HepG2 (cell line): ENCODE measurements around the gene SUN5. TPM values are rescaled to one million over a fixed set of nuclear protein-coding genes. Genes with fewer than 3 reads are reported as not detected.
A peak's percentile ranks its signal among the peaks of the same experiment; 100 is the strongest.

Experiments used
- ATAC-seq: fragments of 200-7000 bp; cut with Tn5 transposase; 3 replicates; pipeline ENCODE4 v1.9.1; 2020; ENCODE audit warnings: mild to moderate bottlenecking, moderate library complexity
- BruUV-seq: library from RNA; stranded (reverse); fragments of 400-500 nt; replicated peaks from 2 replicates; lab custom pipeline; 2021; lab: Mats Ljungman, UMichigan
- CTCF ChIA-PET: fragments of 300-600 bp; formaldehyde crosslinking; extraction: SDS; loops from one replicate; lab custom pipeline; 2021; ENCODE audit warnings: low total read pairs, inconsistent platforms, low intra/inter-chr PET ratio; lab: Yijun Ruan, JAX
- POLR2A ChIA-PET: fragments of 350-600 bp; sonication (Branson Sonifier 250); formaldehyde crosslinking; loops from one replicate; lab custom pipeline; 2020; ENCODE audit warnings: antibody characterized with exemption, inconsistent platforms; lab: Yijun Ruan, JAX
- DNase-seq: peaks from one replicate; pipeline ENCODE4 v3.0.0-alpha.2; 2015; ENCODE audit warnings: low spot score
- FAIRE-seq: peaks from 3 replicates; lab custom pipeline; 2011; peaks lifted over from hg19 to GRCh38; lab: Jason Lieb, UNC
- H2AFZ ChIP-seq: one replicate; pipeline ENCODE4 v1.6.1; 2011; ENCODE audit warnings: low read length, inconsistent platforms
- H3K27ac ChIP-seq: fragments of 300-600 bp; 3 replicates; pipeline ENCODE4 v1.8.0; 2011; ENCODE audit warnings: mixed run types, mild to moderate bottlenecking, mixed read lengths, low read length, inconsistent platforms; ENCODE audit not compliant: insufficient read depth; ENCODE audit errors: extremely low read length
- H3K27me3 ChIP-seq, 2 experiments: fragments of 200-600 bp in 1 of 2; 2 replicates in 1 of 2; 3 replicates in 1 of 2; pipeline versions ENCODE4 v1.6.0 to v1.8.0; 2011; ENCODE audit warnings: low read length in 2 of 2, mild to moderate bottlenecking in 2 of 2, moderate library complexity in 2 of 2, inconsistent platforms in 1 of 2; ENCODE audit not compliant: insufficient read depth in 2 of 2, control insufficient read depth in 1 of 2
- H3K36me3 ChIP-seq, 2 experiments: fragments of 200-600 bp in 1 of 2; replicated peaks in 1 of 2; 2 replicates in 1 of 2; 3 replicates in 1 of 2; pipeline versions ENCODE4 v1.5.1 to v1.8.0; 2011; ENCODE audit warnings: low read length in 2 of 2, inconsistent platforms in 1 of 2; ENCODE audit not compliant: insufficient read depth in 2 of 2, control insufficient read depth in 1 of 2
- H3K4me1 ChIP-seq: 2 replicates; pipeline ENCODE4 v1.5.1; 2012; ENCODE audit warnings: low read length, inconsistent platforms; ENCODE audit not compliant: insufficient read depth
- H3K4me2 ChIP-seq: 2 replicates; pipeline ENCODE4 v1.6.0; 2011; ENCODE audit warnings: low read depth, low read length, inconsistent platforms
- H3K4me3 ChIP-seq, 3 experiments: fragments of 200-600 bp in 1 of 3; sonication (generic), shearing (Covaris generic) in 1 of 3; replicated peaks in 1 of 3; 2 replicates each; pipeline ENCODE4 v1.5.1; 2011 to 2016; ENCODE audit warnings: low read length in 3 of 3, inconsistent platforms in 2 of 3, low read depth in 2 of 3, mild to moderate bottlenecking in 2 of 3, control low read depth in 1 of 3, mixed read lengths in 1 of 3; ENCODE audit not compliant: insufficient read depth in 1 of 3
- H3K79me2 ChIP-seq: one replicate; pipeline ENCODE4 v1.6.1; 2011; ENCODE audit warnings: low read length, inconsistent platforms; ENCODE audit not compliant: insufficient read depth
- H3K9ac ChIP-seq: 2 replicates; pipeline ENCODE4 v1.6.0; 2011; ENCODE audit warnings: mild to moderate bottlenecking, low read depth, low read length, inconsistent platforms; ENCODE audit not compliant: insufficient read depth
- H3K9me3 ChIP-seq: 2 replicates; pipeline ENCODE4 v1.5.1; 2012; ENCODE audit warnings: mild to moderate bottlenecking, low read length
- H4K20me1 ChIP-seq: 2 replicates; pipeline ENCODE4 v1.6.0; 2011; ENCODE audit warnings: inconsistent platforms, mild to moderate bottlenecking, low read length, moderate library complexity; ENCODE audit not compliant: insufficient read depth
- BHLHE40 ChIP-seq: IDR thresholded peaks from 2 replicates; pipeline ENCODE4 v1.6.1; 2011; ENCODE audit warnings: low read length, improper control_type of control experiment
- ELK4 ChIP-seq: sonication (generic); formaldehyde crosslinking; IDR thresholded peaks from 2 replicates; pipeline ENCODE4 v1.9.0; 2021; ENCODE audit warnings: missing genetic modification reagents, borderline replicate concordance
- EP300 ChIP-seq, 3 experiments: sonication (generic) in 1 of 3; formaldehyde crosslinking in 1 of 3; IDR thresholded peaks; 2 replicates each; pipeline versions ENCODE4 v1.5.1 to v1.6.1; 2011 to 2020; ENCODE audit warnings: low read depth in 2 of 3, low read length in 2 of 3, borderline replicate concordance in 1 of 3, improper control_type of control experiment in 1 of 3, mild to moderate bottlenecking in 1 of 3, missing genetic modification reagents in 1 of 3, moderate library complexity in 1 of 3
- ESRRA ChIP-seq: sonication (generic); formaldehyde crosslinking; IDR thresholded peaks from 2 replicates; pipeline ENCODE4 v1.5.1; 2020; ENCODE audit warnings: mild to moderate bottlenecking, low read depth, missing genetic modification reagents
- EZH2 ChIP-seq: conservative IDR thresholded peaks from 2 replicates; pipeline ENCODE4 v1.6.1; 2012; ENCODE audit warnings: mild to moderate bottlenecking, low read depth, low read length, moderate library complexity
- FOXA3 ChIP-seq: IDR thresholded peaks from 2 replicates; pipeline ENCODE4 v1.6.1; 2016; ENCODE audit warnings: missing genetic modification reagents, missing compliant biosample characterization
- HCFC1 ChIP-seq: fragments of 150-350 bp; IDR thresholded peaks from 2 replicates; pipeline ENCODE4 v1.6.1; 2014; ENCODE audit warnings: low read depth, low read length
- HIC2 ChIP-seq: sonication (generic); formaldehyde crosslinking; IDR thresholded peaks from 2 replicates; pipeline ENCODE4 v1.9.0; 2022; ENCODE audit warnings: low read depth, missing genetic modification reagents
- KLF15 ChIP-seq: sonication (generic); formaldehyde crosslinking; IDR thresholded peaks from 2 replicates; pipeline ENCODE4 v1.8.1; 2023; ENCODE audit warnings: borderline replicate concordance, mild to moderate bottlenecking, inconsistent platforms, missing genetic modification reagents, mixed read lengths
- NONO ChIP-seq, 2 experiments: fragments of 450-650 bp in 1 of 2; sonication (generic) in 1 of 2; formaldehyde crosslinking in 1 of 2; IDR thresholded peaks in 1 of 2; conservative IDR thresholded peaks in 1 of 2; 2 replicates each; pipeline versions ENCODE4 v1.6.1 to v1.8.0; 2017 to 2022; ENCODE audit warnings: mild to moderate bottlenecking in 1 of 2, missing genetic modification reagents in 1 of 2, moderate library complexity in 1 of 2
- PHB2 ChIP-seq: fragments of 450-650 bp; IDR thresholded peaks from 2 replicates; pipeline ENCODE4 v1.6.1; 2018; ENCODE audit not compliant: partially characterized antibody
- POLR2A ChIP-seq, 2 experiments: IDR thresholded peaks; 2 replicates each; pipeline ENCODE4 v1.6.1; 2011; ENCODE audit warnings: low read depth in 2 of 2, low read length in 2 of 2, mild to moderate bottlenecking in 1 of 2, moderate library complexity in 1 of 2; ENCODE audit not compliant: insufficient read depth in 1 of 2
- POLR2AphosphoS5 ChIP-seq: IDR thresholded peaks from 2 replicates; pipeline ENCODE4 v1.6.1; 2012; ENCODE audit warnings: low read depth, low read length
- SNRNP70 ChIP-seq: fragments of 200-400 bp; formaldehyde crosslinking; IDR thresholded peaks from 2 replicates; pipeline ENCODE4 v1.6.1; 2017; ENCODE audit warnings: mild to moderate bottlenecking, low read depth, low read length, moderate library complexity
- SRF ChIP-seq: IDR thresholded peaks from 2 replicates; pipeline ENCODE4 v1.6.1; 2011; ENCODE audit warnings: mild to moderate bottlenecking, low read depth, low read length, moderate library complexity
- SRY ChIP-seq: sonication (generic); formaldehyde crosslinking; IDR thresholded peaks from 2 replicates; pipeline ENCODE4 v1.8.0; 2022; ENCODE audit warnings: mild to moderate bottlenecking, missing genetic modification reagents
- ZFX ChIP-seq: sonication (generic); formaldehyde crosslinking; IDR thresholded peaks from 2 replicates; pipeline ENCODE4 v1.4.0; 2020; ENCODE audit warnings: mild to moderate bottlenecking, low read depth, missing genetic modification reagents, moderate library complexity
- ZNF430 ChIP-seq: sonication (generic); formaldehyde crosslinking; IDR thresholded peaks from 2 replicates; pipeline ENCODE4 v1.9.0; 2021; ENCODE audit warnings: mild to moderate bottlenecking, missing genetic modification reagents
- ZNF562 ChIP-seq: sonication (generic); formaldehyde crosslinking; IDR thresholded peaks from 2 replicates; pipeline ENCODE4 v1.8.0; 2022; ENCODE audit warnings: missing genetic modification reagents, borderline replicate concordance
- ZNF569 ChIP-seq: sonication (generic); formaldehyde crosslinking; IDR thresholded peaks from 2 replicates; pipeline ENCODE4 v1.5.0; 2020; ENCODE audit warnings: mild to moderate bottlenecking, missing genetic modification reagents, moderate library complexity, borderline replicate concordance
- WGBS: methylation state at CpG from one replicate; pipeline ENCODE4 v1.1.6; 2017; ENCODE audit warnings: low lambda C conversion rate; 5-methylcytosine and 5-hydroxymethylcytosine counted together
- in situ Hi-C: cut with HindIII; loops from 2 replicates; pipeline ENCODE4 v1.10.0; 2017; ENCODE audit warnings: low pct_unique_long_range_greater_than_20kb; ENCODE audit not compliant: extremely low pct_ligation_motif_present
- intact Hi-C: fragments of 100-400 bp; cut with micrococcal nuclease; formaldehyde crosslinking; loops from one replicate; pipeline ENCODE4 v1.10.0; 2022; ENCODE audit not compliant: unreplicated experiment
- polyA plus RNA-seq, 8 experiments: library from polyadenylated mRNA; depleted of rRNA in 3 of 8; stranded (reverse) in 7 of 8; unstranded in 1 of 8; fragments of >200 nt; fragmentation: Illumina TruSeq in 4 of 8; extraction: Trizol in 4 of 8; gene quantifications; 2 replicates each; pipeline versions ENCODE4 v1.2.1 to v1.2.3, GENCODE V29; 2011 to 2016; ENCODE audit warnings: low read depth in 4 of 8, missing spikeins in 1 of 8, mixed read lengths in 1 of 8; ENCODE audit not compliant: insufficient read depth in 1 of 8
- total RNA-seq, 5 experiments: library from RNA; depleted of rRNA; stranded (reverse); fragments of >200 nt; fragmentation: Illumina TruSeq; extraction: Trizol; gene quantifications; 2 replicates each; pipeline ENCODE4 v1.2.3, GENCODE V29; 2016; ENCODE audit warnings: low read depth in 1 of 5

The SUN5 gene
- total and polyA plus RNA-seq, 2 of the 13 experiments (the other 11 are each of a cell fraction or from before 2014, with no cell fraction given) = not detected

- TF ChIP-seq EP300 (IDR thresholded peaks at IDR 0.05; ENCODE audit: low read depth in 2 of 2, low read length in 2 of 2) (no peak), EP300 (CRISPR knock-in tag; IDR thresholded peaks at IDR 0.05; ENCODE audit: borderline replicate concordance) (0 out of 2 replicates have a peak, but pooled peaks have one; percentile 6), NONO (IDR thresholded peaks at IDR 0.05) (no peak), NONO (CRISPR knock-in tag; conservative IDR thresholded peaks at IDR 0.05) (peak; percentile 69; the same call in 1 of the 2 replicates), ZNF562 (CRISPR knock-in tag) (0 out of 2 replicates have a peak, but pooled peaks have one; percentile 14)
These were observed 20.0 kb upstream of the SUN5 start (continued) for GRCh38 chr20:33024243-33024560.

GRCh38 chr20:33023439-33024242 is 19.4 kb upstream of the SUN5 start:
- intact Hi-C loops (loop anchor here (2.0 kb wide), 1 partner anchor 15 kb away; no protein-coding TSS in a partner anchor), in situ Hi-C loops (no loop called here)
- peaks cover 0 to 2% of the 10 kb centered on the region in 2 experiments; a peak in 2 of 5 replicates for H3K27me3 ChIP-seq
- H4K20me1 ChIP-seq = peaks cover 36% of the 10 kb centered on the region; the same call in 1 of the 2 replicates
- peaks cover 28 to 45% of the 10 kb centered on the region in 2 experiments for H3K36me3 ChIP-seq
- 76% methylated on average over 5 of the region's 6 CpGs for WGBS
- ATAC-seq (no peak), FAIRE-seq (no peak), DNase-seq (no peak)
- H3K79me2 ChIP-seq = no peaks in the 10 kb centered on the region
- no peak overlapping the region for H3K9ac ChIP-seq
- CTCF ChIA-PET = no interaction called here
- no peaks in the 10 kb centered on the region for H3K9me3 ChIP-seq
- H3K4me2 ChIP-seq = no peak overlapping the region
- no peak overlapping the region for H2AFZ ChIP-seq
- POLR2A ChIA-PET = interaction anchor here (0.9 to 2.5 kb wide), 3 partner anchors 10 to 19 kb away, joined by 3 to 8 read pairs (median 3); partner anchors contain the start of gene BPIFB2
- BruUV-seq = no TSS peak
- H3K27ac ChIP-seq = no peak overlapping the region
- H3K4me1 ChIP-seq = peaks cover 20% of the 10 kb centered on the region
- no peak overlapping the region for H3K4me3 ChIP-seq
- TF ChIP-seq POLR2AphosphoS5 (peak; percentile 5), FOXA3 (no peak), ELK4 (CRISPR knock-in tag) (no peak), BHLHE40 (no peak), SRF (no peak), HIC2 (CRISPR knock-in tag) (no peak), ZNF430 (CRISPR knock-in tag) (no peak), ZNF569 (CRISPR knock-in tag) (no peak), POLR2A (IDR thresholded peaks at IDR 0.05; ENCODE audit: insufficient read depth in 1 of 2, low read depth in 2 of 2, low read length in 2 of 2) (peak in 1 of 2 experiments; percentile 36; a peak in 2 of 4 replicates), EZH2 (no peak), SRY (CRISPR knock-in tag) (no peak), ZFX (CRISPR knock-in tag) (no peak; the same call in 1 of the 2 replicates), PHB2 (no peak), KLF15 (no peak), HCFC1 (peak; percentile 15; the same call in 1 of the 2 replicates), ESRRA (no peak), SNRNP70 (no peak)
